ENCODE data around the gene UNC5C. TPM values are rescaled to one million over a fixed set of nuclear protein-coding genes. Genes with fewer than 3 reads are reported as not detected.

The UNC5C gene
- total RNA-seq, 2 experiments from 2014 or later: not detected

GRCh38 chr4:95550115-95550987, 1.6 kb upstream of the UNC5C start:
- no peaks in the 10 kb centered on the region for H3K9me3 ChIP-seq (ENCODE audit: low read length)
- H3K9me2 ChIP-seq (ENCODE audit: insufficient read depth, low read length): no peaks in the 10 kb centered on the region
- ChIA-PET CTCF (ENCODE audit: unreplicated experiment) (no interaction called here), POLR2A (no interaction called here)
- no peak overlapping the region for H3K4me2 ChIP-seq (ENCODE audit: low read length)
- BruUV-seq (replicated peaks): no TSS peak
- H4K20me1 ChIP-seq (ENCODE audit: insufficient read depth, low read length): no peaks in the 10 kb centered on the region
- intact Hi-C loops (cut with micrococcal nuclease; ENCODE audit: unreplicated experiment): no loop called here
- no peaks in the 10 kb centered on the region for H3K36me3 ChIP-seq (ENCODE audit: insufficient read depth, low read length)
- no peak overlapping the region for H3K4me3 ChIP-seq (ENCODE audit: low read depth, low read length, poor library complexity, severe bottlenecking)
- no peaks in the 10 kb centered on the region for H3K4me1 ChIP-seq (ENCODE audit: insufficient read depth, low read length, poor library complexity, severe bottlenecking)
- H3K27ac ChIP-seq (ENCODE audit: low read depth, low read length, poor library complexity, severe bottlenecking): no peak overlapping the region
- no peaks in the 10 kb centered on the region for H3K79me2 ChIP-seq (ENCODE audit: insufficient read depth, low read depth, low read length)
- no peak for TF ChIP-seq CTCF (conservative IDR thresholded peaks at IDR 0.05; ENCODE audit: low read length)
- TF ChIP-seq EZH2phosphoT487 (IDR thresholded peaks at IDR 0.05; ENCODE audit: borderline replicate concordance, low read depth, low read length): no peak
- no peak overlapping the region for H2AFZ ChIP-seq (ENCODE audit: low read length)
- no peak for DNase-seq (ENCODE audit: low spot score)

- Histone ChIP-seq H3K4me3 (ENCODE audit: low read depth, low read length, poor library complexity, severe bottlenecking) (no peak overlapping the region), H2AFZ (ENCODE audit: low read length) (no peak overlapping the region), H3K79me2 (ENCODE audit: insufficient read depth, low read depth, low read length) (no peaks in the 10 kb centered on the region), H4K20me1 (ENCODE audit: insufficient read depth, low read length) (no peaks in the 10 kb centered on the region), H3K4me2 (ENCODE audit: low read length) (no peak overlapping the region), H3K9me2 (ENCODE audit: insufficient read depth, low read length) (no peaks in the 10 kb centered on the region), H3K9me3 (ENCODE audit: low read length) (no peaks in the 10 kb centered on the region), H3K4me1 (ENCODE audit: insufficient read depth, low read length, poor library complexity, severe bottlenecking) (no peaks in the 10 kb centered on the region), H3K27ac (ENCODE audit: low read depth, low read length, poor library complexity, severe bottlenecking) (no peak overlapping the region), H3K36me3 (ENCODE audit: insufficient read depth, low read length) (no peaks in the 10 kb centered on the region)
- BruUV-seq (replicated peaks): no TSS peak
- no peak for TF ChIP-seq EZH2phosphoT487 (IDR thresholded peaks at IDR 0.05; ENCODE audit: borderline replicate concordance, low read depth, low read length)
- TF ChIP-seq CTCF (conservative IDR thresholded peaks at IDR 0.05; ENCODE audit: low read length): no peak
- ChIA-PET POLR2A (no interaction called here), CTCF (ENCODE audit: unreplicated experiment) (no interaction called here)
- intact Hi-C loops (cut with micrococcal nuclease; ENCODE audit: unreplicated experiment): no loop called here
- DNase-seq (ENCODE audit: low spot score): no peak
These were observed 707 bp upstream of the UNC5C start for GRCh38 chr4:95549246-95550114.
